Endothelial cell of umbilical vein (primary cell): Measurements from ENCODE around the gene GRIFIN. TPM values are rescaled to one million over a fixed set of nuclear protein-coding genes. Genes with fewer than 3 reads are reported as not detected.

Experiments
- BruUV-seq: library from RNA; stranded (reverse); fragments of 400-500 nt; replicated peaks from 2 replicates; lab custom pipeline; 2021; lab: Mats Ljungman, UMichigan
- CTCF ChIA-PET: fragments of 300-600, 350-600 bp; sonication (Branson Sonifier 250); formaldehyde crosslinking; loops from one replicate; lab custom pipeline; 2021; ENCODE audit warnings: antibody characterized with exemption, inconsistent platforms; lab: Charles Lee
- POLR2A ChIA-PET: fragments of 300-600, 350-600 bp; sonication (Branson Sonifier 250); formaldehyde crosslinking; loops from one replicate; lab custom pipeline; 2021; ENCODE audit warnings: antibody characterized with exemption, inconsistent platforms; lab: Charles Lee
- DNase-seq: peaks from one replicate; pipeline ENCODE4 v3.0.0-alpha.2; 2011; ENCODE audit warnings: low read depth, low spot score
- FAIRE-seq: peaks from 2 replicates; lab custom pipeline; 2011; peaks lifted over from hg19 to GRCh38; lab: Jason Lieb, UNC
- H2AFZ ChIP-seq: 2 replicates; pipeline ENCODE4 v1.6.0; 2012; ENCODE audit warnings: low read depth, low read length, control low read depth, inconsistent platforms
- H3K27ac ChIP-seq: 2 replicates; pipeline ENCODE4 v1.5.1; 2011; ENCODE audit warnings: low read depth, mild to moderate bottlenecking, control low read depth, low read length, moderate library complexity; ENCODE audit not compliant: insufficient read depth
- H3K27me3 ChIP-seq, 2 experiments: 2 replicates each; pipeline versions ENCODE4 v1.6.0 to v1.6.1; 2011; ENCODE audit warnings: low read length in 2 of 2, mixed read lengths in 1 of 2; ENCODE audit not compliant: control insufficient read depth in 2 of 2, insufficient read depth in 2 of 2
- H3K36me3 ChIP-seq, 2 experiments: 2 replicates in 1 of 2; 3 replicates in 1 of 2; pipeline ENCODE4 v1.5.1; 2011; ENCODE audit warnings: low read length in 2 of 2, mild to moderate bottlenecking in 1 of 2, moderate library complexity in 1 of 2; ENCODE audit not compliant: control insufficient read depth in 2 of 2, insufficient read depth in 2 of 2; ENCODE audit errors: extremely low read depth in 1 of 2
- H3K4me1 ChIP-seq: 3 replicates; pipeline ENCODE4 v1.5.1; 2011; ENCODE audit warnings: mild to moderate bottlenecking, low read length; ENCODE audit not compliant: control insufficient read depth, insufficient read depth; ENCODE audit errors: extremely low read depth
- H3K4me2 ChIP-seq: 2 replicates; pipeline ENCODE4 v1.6.1; 2011; ENCODE audit warnings: low read length, control low read depth, mixed read lengths; ENCODE audit not compliant: insufficient read depth
- H3K4me3 ChIP-seq, 3 experiments: fragments of 200-600 bp in 1 of 3; sonication (generic), shearing (Covaris generic) in 1 of 3; replicated peaks in 1 of 3; 2 replicates each; pipeline ENCODE4 v1.5.1; 2011 to 2016; ENCODE audit warnings: control low read depth in 3 of 3, low read length in 3 of 3, mild to moderate bottlenecking in 2 of 3, inconsistent platforms in 1 of 3, low read depth in 1 of 3, moderate library complexity in 1 of 3; ENCODE audit not compliant: insufficient read depth in 1 of 3
- H3K79me2 ChIP-seq: 2 replicates; pipeline ENCODE4 v1.6.0; 2012; ENCODE audit warnings: low read length, inconsistent platforms; ENCODE audit not compliant: control insufficient read depth, insufficient read depth
- H3K9ac ChIP-seq: replicated peaks from 2 replicates; pipeline ENCODE3; 2011; ENCODE audit warnings: low read length, control low read depth; ENCODE audit not compliant: insufficient read depth; ENCODE audit errors: extremely low read depth
- H3K9me1 ChIP-seq: replicated peaks from 3 replicates; pipeline ENCODE4 v1.6.0; 2011; ENCODE audit warnings: mild to moderate bottlenecking, low read length; ENCODE audit not compliant: control insufficient read depth, insufficient read depth; ENCODE audit errors: extremely low read depth
- H3K9me3 ChIP-seq: replicated peaks from 2 replicates; pipeline ENCODE4 v1.5.1; 2012; ENCODE audit warnings: low read length, inconsistent platforms; ENCODE audit not compliant: control insufficient read depth, insufficient read depth
- H4K20me1 ChIP-seq: replicated peaks from 2 replicates; pipeline ENCODE3; 2011; ENCODE audit warnings: mild to moderate bottlenecking, low read length; ENCODE audit not compliant: control insufficient read depth, insufficient read depth; ENCODE audit errors: extremely low read depth
- CTCF ChIP-seq, 2 donors: IDR thresholded peaks; 1 replicate in 1 of 2; 2 replicates in 1 of 2; pipeline ENCODE4 v1.5.1; 2011; ENCODE audit warnings: low read length in 2 of 2, mild to moderate bottlenecking in 2 of 2, moderate library complexity in 2 of 2, control low read depth in 1 of 2, inconsistent platforms in 1 of 2, low read depth in 1 of 2; ENCODE audit not compliant: insufficient read depth in 1 of 2; ENCODE audit errors: extremely low read depth in 1 of 2
- EZH2 ChIP-seq: IDR thresholded peaks from 2 replicates; pipeline ENCODE4 v1.6.1; 2012; ENCODE audit warnings: borderline replicate concordance, low read depth, mild to moderate bottlenecking, moderate library complexity, low read length, inconsistent platforms; ENCODE audit not compliant: severe bottlenecking
- FOS ChIP-seq: IDR thresholded peaks from 2 replicates; pipeline ENCODE4 v1.6.1; 2011; ENCODE audit warnings: mild to moderate bottlenecking, low read length, moderate library complexity, borderline replicate concordance; ENCODE audit not compliant: insufficient read depth
- GATA2 ChIP-seq: IDR thresholded peaks from 2 replicates; pipeline ENCODE4 v1.7.0; 2011; ENCODE audit warnings: low read depth, mild to moderate bottlenecking, moderate library complexity, mixed read lengths, low read length; ENCODE audit not compliant: insufficient read length, insufficient read depth
- JUN ChIP-seq: IDR thresholded peaks from 2 replicates; pipeline ENCODE4 v1.6.1; 2011; ENCODE audit warnings: borderline replicate concordance, low read depth; ENCODE audit not compliant: insufficient read length, insufficient read depth
- MYC ChIP-seq: IDR thresholded peaks from one replicate; pipeline ENCODE4 v1.6.1; 2011; ENCODE audit warnings: mild to moderate bottlenecking, low read depth, low read length
- POLR2A ChIP-seq: IDR thresholded peaks from 2 replicates; pipeline ENCODE4 v1.6.1; 2012; ENCODE audit warnings: low read depth, mild to moderate bottlenecking, control low read depth, low read length
- POLR2AphosphoS5 ChIP-seq: IDR thresholded peaks from 2 replicates; pipeline ENCODE4 v1.6.1; 2012; ENCODE audit warnings: low read depth, mild to moderate bottlenecking, control low read depth, low read length, moderate library complexity; ENCODE audit not compliant: insufficient read depth
- dilution Hi-C: fragments of 300-500 bp; cut with MboI; formaldehyde crosslinking; loops from one replicate; pipeline ENCODE4 v1.15.0; 2019; ENCODE audit warnings: low sequenced_read_pairs; ENCODE audit not compliant: extremely low pct_ligation_motif_present
- intact Hi-C: fragments of 100-400 bp; cut with micrococcal nuclease; formaldehyde crosslinking; loops from one replicate; pipeline ENCODE4 v1.10.0; 2022
- polyA plus RNA-seq, 4 experiments: library from polyadenylated mRNA; depleted of rRNA in 3 of 4; stranded (reverse) in 3 of 4; unstranded in 1 of 4; fragments of >200 nt; gene quantifications; 2 replicates each; pipeline versions ENCODE4 v1.2.1 to v1.2.3, GENCODE V29; 2011 to 2012; ENCODE audit warnings: missing spikeins in 1 of 4
- total RNA-seq: library from RNA; stranded (reverse); gene quantifications from 2 replicates; pipeline ENCODE4 v1.2.3, GENCODE V29; 2021
- TF ChIP-seq, protein P1 (sequence below): IDR thresholded peaks from 2 replicates; pipeline ENCODE4 v1.6.1; 2011; ENCODE audit not compliant: insufficient read depth, insufficient read length

GRIFIN gene
- total and polyA plus RNA-seq, 2 donors (not counting 3 experiments of a cell fraction or from before 2014, with no cell fraction given) = not detected

GRCh38 chr7:2452074-2452507 lies 24.1 kb downstream of the GRIFIN start:
- intact Hi-C loops = loop anchor here (5.0 to 10.0 kb wide), 2 partner anchors 105 to 413 kb away; partner anchors contain the start of genes BRAT1 and IQCE
- Histone ChIP-seq H3K4me2 (no peak overlapping the region), H3K27me3 (no peaks in the 10 kb centered on the region), H3K79me2 (no peaks in the 10 kb centered on the region), H3K4me3 (no peak overlapping the region), H3K9me1 (no peaks in the 10 kb centered on the region), H3K27ac (no peak overlapping the region), H3K36me3 (no peaks in the 10 kb centered on the region), H3K9ac (no peak overlapping the region), H3K4me1 (peaks cover 5% of the 10 kb centered on the region), H4K20me1 (no peaks in the 10 kb centered on the region), H3K9me3 (no peaks in the 10 kb centered on the region), H2AFZ (peak overlapping the region; percentile 78)
- TF ChIP-seq POLR2A (no peak), JUN (no peak), MYC (no peak), CTCF (IDR thresholded peaks at IDR 0.05; ENCODE audit: extremely low read depth in 1 of 2, insufficient read depth in 1 of 2, low read depth in 1 of 2, low read length in 2 of 2) (no peak), POLR2AphosphoS5 (no peak), EZH2 (no peak), GATA2 (no peak), FOS (no peak)
- TF ChIP-seq, protein P1, sequence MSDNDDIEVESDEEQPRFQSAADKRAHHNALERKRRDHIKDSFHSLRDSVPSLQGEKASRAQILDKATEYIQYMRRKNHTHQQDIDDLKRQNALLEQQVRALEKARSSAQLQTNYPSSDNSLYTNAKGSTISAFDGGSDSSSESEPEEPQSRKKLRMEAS = no peak
- dilution Hi-C loops = no loop called here
- FAIRE-seq (no peak), DNase-seq (no peak)
- ChIA-PET POLR2A (no interaction called here), CTCF (interaction anchor here (0.6 to 7.9 kb wide), 23 partner anchors 9 to 306 kb away, joined by 3 to 226 read pairs (median 4); partner anchors contain the start of genes BRAT1, CHST12 and TTYH3)
- no TSS peak for BruUV-seq
